ENCODE data around the gene EDIL3.

The EDIL3 gene

GRCh38 chr5:83942155-83942554, 442.5 kb downstream of the EDIL3 start:
- no peak for DNase-seq

DNA sequence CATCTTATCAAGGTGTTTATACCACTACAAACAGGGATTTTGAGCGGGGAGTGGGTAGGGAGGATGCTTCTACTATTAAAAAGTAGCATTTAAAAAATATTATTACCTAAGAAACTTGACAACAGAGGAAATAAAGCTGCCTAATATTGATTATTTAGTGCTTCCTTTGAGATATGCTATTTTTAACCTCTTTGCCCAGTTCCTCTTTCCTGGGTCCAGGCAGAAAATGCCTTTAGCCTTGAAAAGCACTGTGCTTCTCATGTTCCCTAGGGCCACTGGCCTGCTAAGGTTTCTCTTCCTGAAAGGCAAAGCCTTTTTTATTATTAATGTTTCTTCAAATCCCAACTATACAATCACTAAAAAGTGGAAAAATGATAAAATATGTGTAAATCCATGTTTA, 446.8 kb downstream of the EDIL3 start:
- DNase-seq = no peak

DNA sequence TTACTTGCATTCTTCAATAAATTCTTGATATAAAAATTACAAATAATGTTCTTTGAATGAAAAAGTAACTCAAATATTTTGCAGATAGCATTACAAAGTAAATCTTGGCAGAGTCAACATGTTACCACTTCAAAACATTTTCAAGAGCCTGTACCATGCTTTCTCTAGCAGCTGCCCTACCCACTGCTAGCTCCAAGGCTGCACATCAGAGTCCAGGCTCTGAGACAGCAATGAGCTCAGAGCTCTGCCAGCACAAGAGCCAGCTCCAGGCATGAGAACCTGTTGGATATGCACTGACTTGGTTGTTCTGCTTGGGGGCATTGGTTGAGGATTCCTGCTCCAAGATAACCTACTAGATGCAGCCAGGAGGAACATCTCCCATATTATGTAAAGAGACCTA, 452.7 kb downstream of the EDIL3 start:
- no peak for DNase-seq

- DNase-seq = peak in 1 of 2 donors; percentile 11
Measured at GRCh38 chr5:83927140-83927733, 457.4 kb downstream of the EDIL3 start.

DNA sequence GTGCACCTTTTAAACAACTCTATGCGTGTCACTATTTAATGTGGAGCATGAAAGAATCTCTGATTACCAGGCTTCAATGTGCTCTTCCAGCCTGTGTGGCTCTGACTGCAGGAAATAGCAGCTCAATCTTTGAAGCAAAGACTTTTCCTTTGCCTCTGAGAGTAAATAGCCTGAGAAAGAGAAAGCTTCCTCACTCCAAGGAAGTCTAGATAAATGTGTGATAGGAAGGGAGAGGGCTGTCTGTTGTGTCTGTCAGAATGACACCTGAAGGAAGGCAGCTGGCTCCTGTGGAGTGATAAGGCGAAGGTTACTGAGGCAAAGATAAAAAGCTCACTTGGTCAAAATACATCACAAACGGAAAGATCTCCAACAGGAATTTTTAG, 458.7 kb downstream of the EDIL3 start:
- DNase-seq = no peak

DNA sequence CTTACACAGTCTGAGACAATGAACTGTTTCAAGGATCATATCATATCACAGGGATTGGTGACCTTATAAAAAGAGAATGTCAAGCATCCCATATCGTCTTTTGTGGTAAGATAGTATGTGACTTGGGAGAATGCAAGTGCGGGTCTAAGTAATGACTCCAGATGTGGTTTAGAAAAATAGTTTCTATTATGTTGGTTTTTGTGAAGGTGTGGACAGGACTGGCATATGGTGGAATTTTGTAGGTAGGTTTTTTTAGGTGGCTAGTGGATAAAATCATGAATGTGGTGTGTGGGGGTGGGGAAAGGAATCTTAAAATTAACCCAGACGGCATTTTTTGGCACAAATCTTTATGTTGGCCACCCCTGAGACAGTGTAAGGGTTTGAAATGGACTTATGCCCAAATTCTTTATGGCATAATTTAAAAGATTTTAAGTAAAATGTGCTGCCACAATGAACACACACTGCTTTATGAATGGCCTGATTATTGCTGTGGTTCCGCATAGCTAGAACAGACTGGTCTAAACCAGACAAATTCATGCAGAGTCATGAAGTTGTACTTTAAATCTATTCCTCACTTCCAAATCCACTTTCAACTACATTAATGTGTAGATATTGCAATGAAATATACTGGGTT, 459.2 kb downstream of the EDIL3 start:
- no peak for DNase-seq

DNA sequence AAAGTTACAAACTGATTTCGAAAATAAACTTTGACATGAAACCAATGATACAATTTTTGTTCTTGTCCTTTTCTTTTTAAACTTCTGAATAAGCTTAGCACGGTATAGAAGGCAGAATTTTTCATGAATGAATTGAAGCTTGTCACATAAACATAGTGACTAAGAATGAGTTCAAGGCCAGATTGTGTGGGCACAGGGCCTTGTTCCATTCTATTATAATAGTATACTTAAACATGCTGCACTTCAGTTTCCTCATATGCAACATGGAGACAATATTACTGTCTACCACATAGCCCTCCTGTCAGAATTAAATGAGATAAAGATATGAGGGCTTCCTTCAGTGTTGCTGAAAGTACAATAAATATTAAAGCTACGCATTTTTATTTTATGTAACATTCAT, 459.8 kb downstream of the EDIL3 start:
- DNase-seq = no peak

DNA sequence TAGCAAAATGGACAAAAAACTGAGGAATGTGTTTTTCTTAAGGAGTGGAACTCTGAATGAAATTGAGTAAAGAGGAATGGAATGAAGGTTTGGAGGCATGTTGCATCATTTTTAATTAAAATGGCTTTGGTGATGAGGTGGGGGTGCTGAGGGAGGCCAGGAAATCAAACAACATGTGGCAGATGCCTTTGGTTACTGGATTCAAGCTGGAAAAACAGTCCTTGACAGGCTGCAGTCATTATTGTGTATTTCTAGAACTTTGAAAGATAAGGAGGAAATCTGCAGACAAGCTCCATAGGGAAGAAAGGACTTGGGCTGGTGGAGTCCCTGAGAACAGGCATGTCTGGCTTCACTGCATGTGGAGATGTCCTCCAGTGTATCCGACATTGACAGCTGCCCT, 460.5 kb downstream of the EDIL3 start:
- DNase-seq = no peak

- no peak for DNase-seq
Measured at GRCh38 chr5:83922699-83923098, 462.0 kb downstream of the EDIL3 start.

- no peak for DNase-seq
Measured at GRCh38 chr5:83921666-83922193, 462.9 kb downstream of the EDIL3 start.

- DNase-seq = no peak
Measured at GRCh38 chr5:83919071-83920041, 465.3 kb downstream of the EDIL3 start.

GRCh38 chr5:83917261-83917908, 467.3 kb downstream of the EDIL3 start:
- no peak for DNase-seq

DNA sequence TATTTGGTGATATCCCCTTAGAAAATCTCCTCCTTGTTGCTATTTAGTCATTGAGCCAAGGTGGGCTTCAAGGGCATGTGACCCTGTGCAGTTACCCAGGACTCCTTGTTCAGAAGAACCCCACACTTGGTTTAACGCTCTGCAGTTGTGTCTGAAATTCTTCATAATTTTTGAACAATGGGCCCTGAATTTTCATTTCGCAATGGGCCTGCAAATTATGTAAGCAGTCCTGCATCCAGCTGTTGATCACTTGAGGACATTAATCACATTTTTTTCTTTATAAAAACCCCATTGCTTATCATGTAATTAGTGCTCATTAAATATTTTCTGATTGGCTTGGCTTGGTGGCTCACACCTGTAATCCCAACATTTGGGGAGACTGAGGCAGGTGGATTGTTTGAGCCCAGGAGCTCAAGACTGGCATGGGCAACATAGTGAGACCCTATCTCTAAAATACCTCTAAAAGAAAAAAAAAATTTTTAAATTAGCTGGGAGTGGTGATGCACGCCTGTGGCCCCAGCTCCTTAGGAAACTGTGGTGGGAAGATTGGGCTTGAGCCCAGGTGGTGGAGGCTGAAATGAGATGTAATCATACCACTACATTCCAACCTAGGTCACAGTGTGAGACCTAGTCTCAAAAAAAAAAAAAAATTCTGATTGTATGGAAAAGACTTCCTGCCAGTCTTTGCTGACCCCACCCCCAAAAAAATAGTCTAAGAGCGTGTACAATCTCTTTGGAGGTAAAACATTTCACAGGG, 469.8 kb downstream of the EDIL3 start:
- no peak for DNase-seq

- DNase-seq = peak in 1 of 2 donors; percentile 40
Measured at GRCh38 chr5:83914199-83914598, 470.5 kb downstream of the EDIL3 start.

DNA sequence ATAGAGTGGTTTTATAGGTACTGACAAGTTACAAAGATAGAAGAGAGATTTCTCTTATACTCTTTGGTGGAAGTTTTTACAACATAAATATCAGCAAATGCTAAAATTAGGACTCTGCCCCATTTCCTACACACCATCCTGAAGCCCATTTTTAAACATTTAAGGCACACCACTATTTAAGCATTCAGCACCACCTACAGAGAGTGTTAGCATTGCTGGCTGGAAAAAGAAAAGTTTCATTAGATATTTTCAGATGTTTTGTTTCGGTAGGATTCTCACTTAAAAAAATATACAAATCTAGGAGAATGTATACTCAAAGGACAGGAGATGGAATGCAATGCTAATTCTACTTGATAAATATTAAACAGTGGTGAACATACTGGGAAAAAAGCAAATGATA, 471.1 kb downstream of the EDIL3 start:
- no peak for DNase-seq

- no peak for DNase-seq
Measured at GRCh38 chr5:83911367-83911919, 473.2 kb downstream of the EDIL3 start.

DNA sequence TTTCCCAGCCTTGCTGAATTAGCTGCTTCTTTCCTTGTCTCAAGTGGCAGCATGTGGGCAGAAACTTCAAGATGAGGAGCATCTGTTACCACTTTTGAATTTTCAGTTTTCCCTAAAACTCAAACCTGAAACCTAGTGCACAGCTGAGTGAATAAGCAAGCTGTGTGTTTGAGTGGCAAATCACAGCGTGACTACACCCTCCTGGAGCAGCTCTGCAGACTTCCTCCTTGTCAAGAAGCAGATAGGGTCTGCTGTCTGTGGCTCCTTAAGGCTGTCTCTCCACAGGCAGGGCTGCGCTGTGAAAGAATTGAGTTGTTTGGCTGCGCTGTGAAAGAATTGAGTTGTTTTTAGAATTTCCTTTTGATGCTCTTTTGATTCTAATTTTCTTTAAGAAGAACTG, 484.4 kb downstream of the EDIL3 start:
- no peak for DNase-seq

DNA sequence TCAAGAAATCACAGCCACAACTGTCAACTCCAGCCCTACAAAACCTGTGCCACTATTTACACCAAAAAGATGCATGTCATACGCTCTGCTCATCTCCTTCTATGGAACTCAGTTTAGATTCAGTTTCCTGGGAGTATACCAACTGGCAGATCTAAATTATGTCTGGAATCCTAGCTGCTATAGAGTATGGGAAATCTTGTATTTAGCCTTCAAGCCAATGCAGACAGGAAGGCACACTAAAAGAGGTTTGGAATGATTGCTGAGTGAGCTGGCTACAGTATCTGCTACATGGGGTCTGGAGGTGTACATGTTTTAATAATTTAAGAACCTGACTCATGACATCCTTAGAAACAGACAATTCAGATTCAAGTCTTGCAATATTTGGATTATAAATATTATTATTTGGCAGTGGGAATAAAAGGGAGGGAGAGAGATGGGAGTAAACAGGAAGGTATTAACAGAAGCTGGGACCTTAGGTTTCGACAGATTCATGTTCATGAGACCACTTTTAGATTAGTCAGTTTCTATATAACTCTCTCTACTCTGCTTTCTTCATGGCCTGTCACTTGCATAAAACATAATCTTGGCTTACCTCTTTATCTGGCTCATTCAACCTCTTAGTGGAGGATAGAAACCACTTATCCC, 485.2 kb downstream of the EDIL3 start:
- DNase-seq = no peak

DNA sequence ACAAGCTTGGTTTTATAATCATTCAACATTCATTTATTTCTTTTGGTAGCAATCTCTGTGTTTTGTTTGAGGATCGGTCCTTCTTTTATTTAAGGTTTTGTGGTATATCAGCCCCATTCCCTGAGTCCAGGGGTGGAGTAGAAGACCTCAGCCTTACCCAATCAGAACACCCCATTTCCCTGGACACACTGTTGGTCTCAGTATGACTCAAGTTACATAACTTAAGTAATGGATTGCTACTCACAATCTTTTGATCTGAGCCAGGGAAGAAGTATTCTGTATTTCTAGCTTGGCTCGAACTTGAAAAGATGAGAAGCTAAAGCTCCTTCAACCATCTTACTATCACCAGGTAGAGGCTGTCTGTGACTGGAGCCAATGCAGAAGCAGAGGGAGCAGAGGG, 488.8 kb downstream of the EDIL3 start:
- no peak for DNase-seq

DNA sequence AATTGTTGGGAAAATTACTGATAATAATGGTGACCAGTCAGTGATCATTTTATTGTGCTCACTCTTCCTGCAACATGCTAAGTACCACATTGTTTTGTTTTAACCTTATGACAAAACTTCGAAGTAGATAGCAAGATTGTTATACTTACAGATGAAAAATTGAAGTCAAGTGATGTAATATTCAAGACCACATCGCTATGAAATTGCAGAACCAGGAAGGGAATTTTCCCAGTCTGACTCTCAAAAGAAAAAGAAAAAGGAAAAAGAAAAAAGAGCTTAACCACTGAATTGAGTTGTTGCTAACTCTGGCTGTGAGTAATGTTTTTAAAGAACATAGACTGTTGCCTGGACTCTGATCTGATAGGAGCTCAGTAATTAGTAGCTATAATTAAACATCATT, 493.4 kb downstream of the EDIL3 start:
- no peak for DNase-seq

All from bone marrow (tissue), 2 donors.